ENCODE results near the gene ZNF423.

Gene ZNF423

GRCh38 chr16:49693445-49693844 is 162.5 kb downstream of the ZNF423 start:
- H3F3A ChIP-seq (ENCODE audit: control insufficient read depth, insufficient read depth) = no peaks in the 10 kb centered on the region
- no peaks in the 10 kb centered on the region for H4K20me1 ChIP-seq (ENCODE audit: control insufficient read depth, insufficient read depth, low read depth, low read length)
- H3K27me3 ChIP-seq (ENCODE audit: control insufficient read depth, low read length) = no peaks in the 10 kb centered on the region
- no peak overlapping the region for H3K4me2 ChIP-seq (ENCODE audit: low read length)
- no peaks in the 10 kb centered on the region for H3K36me3 ChIP-seq (ENCODE audit: control insufficient read depth, low read length)
- no peak overlapping the region for H3K27ac ChIP-seq (ENCODE audit: low read depth, low read length)
- no peaks in the 10 kb centered on the region for H3K4me1 ChIP-seq (ENCODE audit: control insufficient read depth, low read length)
- H3K9me3 ChIP-seq (ENCODE audit: control insufficient read depth, insufficient read depth, low read length) = no peaks in the 10 kb centered on the region
- H3K79me2 ChIP-seq (ENCODE audit: control insufficient read depth, low read length) = no peaks in the 10 kb centered on the region
- TF ChIP-seq CTCF (IDR thresholded peaks at IDR 0.05; ENCODE audit: low read depth, low read length, poor library complexity, severe bottlenecking) (no peak), EZH2phosphoT487 (IDR thresholded peaks at IDR 0.05; ENCODE audit: borderline replicate concordance, low read length) (no peak)
- no peak overlapping the region for H3K4me3 ChIP-seq (ENCODE audit: low read length)
- no peaks in the 10 kb centered on the region for H3K9me2 ChIP-seq (replicated peaks; ENCODE audit: control insufficient read depth, low read length)

GRCh38 chr16:49690778-49691177 is 165.1 kb downstream of the ZNF423 start:
- no peaks in the 10 kb centered on the region for H3F3A ChIP-seq (ENCODE audit: control insufficient read depth, insufficient read depth)
- H3K4me2 ChIP-seq (ENCODE audit: low read length) = no peak overlapping the region
- H3K9me3 ChIP-seq (ENCODE audit: control insufficient read depth, insufficient read depth, low read length) = no peaks in the 10 kb centered on the region
- H3K36me3 ChIP-seq (ENCODE audit: control insufficient read depth, low read length) = no peaks in the 10 kb centered on the region
- no peaks in the 10 kb centered on the region for H3K4me1 ChIP-seq (ENCODE audit: control insufficient read depth, low read length)
- no peak overlapping the region for H3K27ac ChIP-seq (ENCODE audit: low read depth, low read length)
- no peaks in the 10 kb centered on the region for H4K20me1 ChIP-seq (ENCODE audit: control insufficient read depth, insufficient read depth, low read depth, low read length)
- H3K4me3 ChIP-seq (ENCODE audit: low read length) = no peak overlapping the region
- H3K9me2 ChIP-seq (replicated peaks; ENCODE audit: control insufficient read depth, low read length) = no peaks in the 10 kb centered on the region
- no peaks in the 10 kb centered on the region for H3K79me2 ChIP-seq (ENCODE audit: control insufficient read depth, low read length)
- H3K27me3 ChIP-seq (ENCODE audit: control insufficient read depth, low read length) = no peaks in the 10 kb centered on the region
- TF ChIP-seq CTCF (IDR thresholded peaks at IDR 0.05; ENCODE audit: low read depth, low read length, poor library complexity, severe bottlenecking) (no peak), EZH2phosphoT487 (IDR thresholded peaks at IDR 0.05; ENCODE audit: borderline replicate concordance, low read length) (no peak)

- no peaks in the 10 kb centered on the region for H3K9me3 ChIP-seq (ENCODE audit: control insufficient read depth, insufficient read depth, low read length)
- no peak overlapping the region for H3K4me2 ChIP-seq (ENCODE audit: low read length)
- no peak overlapping the region for H3K4me3 ChIP-seq (ENCODE audit: low read length)
- H3K27me3 ChIP-seq (ENCODE audit: control insufficient read depth, low read length) = no peaks in the 10 kb centered on the region
- no peaks in the 10 kb centered on the region for H3K79me2 ChIP-seq (ENCODE audit: control insufficient read depth, low read length)
- no peaks in the 10 kb centered on the region for H3K9me2 ChIP-seq (replicated peaks; ENCODE audit: control insufficient read depth, low read length)
- TF ChIP-seq EZH2phosphoT487 (IDR thresholded peaks at IDR 0.05; ENCODE audit: borderline replicate concordance, low read length) (no peak), CTCF (IDR thresholded peaks at IDR 0.05; ENCODE audit: low read depth, low read length, poor library complexity, severe bottlenecking) (no peak)
- no peaks in the 10 kb centered on the region for H3K36me3 ChIP-seq (ENCODE audit: control insufficient read depth, low read length)
- H3K4me1 ChIP-seq (ENCODE audit: control insufficient read depth, low read length) = no peaks in the 10 kb centered on the region
- no peaks in the 10 kb centered on the region for H4K20me1 ChIP-seq (ENCODE audit: control insufficient read depth, insufficient read depth, low read depth, low read length)
- H3F3A ChIP-seq (ENCODE audit: control insufficient read depth, insufficient read depth) = no peaks in the 10 kb centered on the region
- H3K27ac ChIP-seq (ENCODE audit: low read depth, low read length) = no peak overlapping the region
Observed at GRCh38 chr16:49688036-49688697, 167.7 kb downstream of the ZNF423 start.

Measured in DOHH2 (cell line).